Ascending aorta (tissue), 2 donors: Measurements from ENCODE around the gene GOSR2. TPM values are rescaled to one million over a fixed set of nuclear protein-coding genes. Genes with fewer than 3 reads are reported as not detected.

ENCODE experiments used
- DNase-seq, 2 donors: peaks; one replicate each; pipeline ENCODE4 v3.0.0-alpha.2; 2019; ENCODE audit warnings: low spot score in 2 of 2
- H3K27ac ChIP-seq, 2 donors: fragments of 200-600 bp; sonication (generic); one replicate each; pipeline ENCODE4 v1.5.1; 2016 to 2017; ENCODE audit warnings: mild to moderate bottlenecking in 1 of 2
- H3K27me3 ChIP-seq: fragments of 200-600 bp; sonication (generic); one replicate; pipeline ENCODE4 v1.5.1; 2017
- H3K36me3 ChIP-seq, 2 donors: fragments of 200-600 bp; sonication (generic); one replicate each; pipeline ENCODE4 v1.5.1; 2016
- H3K4me1 ChIP-seq, 2 donors: fragments of 200-600 bp; sonication (generic); one replicate each; pipeline ENCODE4 v1.5.1; 2016 to 2017; ENCODE audit warnings: mild to moderate bottlenecking in 1 of 2
- H3K4me3 ChIP-seq, 2 donors: fragments of 200-600 bp; sonication (generic); one replicate each; pipeline ENCODE4 v1.5.1; 2016 to 2017; ENCODE audit warnings: mild to moderate bottlenecking in 1 of 2
- H3K9me3 ChIP-seq, 2 donors: fragments of 200-600 bp; sonication (generic); one replicate each; pipeline ENCODE4 v1.5.1; 2016
- intact Hi-C: fragments of 100-400 bp; cut with DNase I; formaldehyde crosslinking; loops from one replicate; pipeline ENCODE4 v1.15.1; 2023
- total RNA-seq: library from RNA; depleted of rRNA; stranded (reverse); fragments of >200 nt; gene quantifications from one replicate; pipeline ENCODE4 v1.1.0, GENCODE V29; 2016
- TF ChIP-seq, protein P1 (sequence below), 3 experiments: fragments of 200-600 bp in 2 of 3; fragments of 450-650 bp in 1 of 3; sonication (generic) in 2 of 3; IDR thresholded peaks; one replicate each; pipeline ENCODE4 v1.5.1; 2016 to 2019; ENCODE audit warnings: antibody characterized with exemption in 3 of 3, mild to moderate bottlenecking in 1 of 3, moderate library complexity in 1 of 3

The GOSR2 gene
- total RNA-seq, 1 donor from 2014 or later, result 36.4 TPM

DNA sequence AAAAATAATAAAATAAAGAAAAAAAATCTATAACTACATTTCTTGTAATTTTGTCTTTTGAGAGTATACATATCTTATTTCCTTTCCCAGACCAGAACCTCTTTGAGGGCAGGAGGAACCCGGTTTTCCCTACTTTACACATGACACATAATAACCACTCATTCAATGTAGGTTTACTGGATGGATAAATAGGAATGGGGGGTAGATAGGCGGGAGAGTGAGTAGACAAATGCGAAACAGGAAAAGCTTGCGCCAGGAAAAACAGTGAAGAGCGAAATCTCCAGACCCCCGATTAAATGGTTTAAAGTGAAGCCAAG, 515 bp upstream of the GOSR2 start:
- no peak for DNase-seq
- TF ChIP-seq, protein P1, sequence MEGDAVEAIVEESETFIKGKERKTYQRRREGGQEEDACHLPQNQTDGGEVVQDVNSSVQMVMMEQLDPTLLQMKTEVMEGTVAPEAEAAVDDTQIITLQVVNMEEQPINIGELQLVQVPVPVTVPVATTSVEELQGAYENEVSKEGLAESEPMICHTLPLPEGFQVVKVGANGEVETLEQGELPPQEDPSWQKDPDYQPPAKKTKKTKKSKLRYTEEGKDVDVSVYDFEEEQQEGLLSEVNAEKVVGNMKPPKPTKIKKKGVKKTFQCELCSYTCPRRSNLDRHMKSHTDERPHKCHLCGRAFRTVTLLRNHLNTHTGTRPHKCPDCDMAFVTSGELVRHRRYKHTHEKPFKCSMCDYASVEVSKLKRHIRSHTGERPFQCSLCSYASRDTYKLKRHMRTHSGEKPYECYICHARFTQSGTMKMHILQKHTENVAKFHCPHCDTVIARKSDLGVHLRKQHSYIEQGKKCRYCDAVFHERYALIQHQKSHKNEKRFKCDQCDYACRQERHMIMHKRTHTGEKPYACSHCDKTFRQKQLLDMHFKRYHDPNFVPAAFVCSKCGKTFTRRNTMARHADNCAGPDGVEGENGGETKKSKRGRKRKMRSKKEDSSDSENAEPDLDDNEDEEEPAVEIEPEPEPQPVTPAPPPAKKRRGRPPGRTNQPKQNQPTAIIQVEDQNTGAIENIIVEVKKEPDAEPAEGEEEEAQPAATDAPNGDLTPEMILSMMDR (IDR thresholded peaks at IDR 0.05), result no peak
- Histone ChIP-seq H3K9me3 (no peaks in the 10 kb centered on the region), H3K4me1 (peaks cover 0 to 12% of the 10 kb centered on the region in 2 donors), H3K4me3 (peak overlapping the region; percentile 71 to 85), H3K27ac (peak overlapping the region; percentile 81 to 97), H3K36me3 (no peaks in the 10 kb centered on the region), H3K27me3 (no peaks in the 10 kb centered on the region)
- intact Hi-C loops, result no loop called here

DNA sequence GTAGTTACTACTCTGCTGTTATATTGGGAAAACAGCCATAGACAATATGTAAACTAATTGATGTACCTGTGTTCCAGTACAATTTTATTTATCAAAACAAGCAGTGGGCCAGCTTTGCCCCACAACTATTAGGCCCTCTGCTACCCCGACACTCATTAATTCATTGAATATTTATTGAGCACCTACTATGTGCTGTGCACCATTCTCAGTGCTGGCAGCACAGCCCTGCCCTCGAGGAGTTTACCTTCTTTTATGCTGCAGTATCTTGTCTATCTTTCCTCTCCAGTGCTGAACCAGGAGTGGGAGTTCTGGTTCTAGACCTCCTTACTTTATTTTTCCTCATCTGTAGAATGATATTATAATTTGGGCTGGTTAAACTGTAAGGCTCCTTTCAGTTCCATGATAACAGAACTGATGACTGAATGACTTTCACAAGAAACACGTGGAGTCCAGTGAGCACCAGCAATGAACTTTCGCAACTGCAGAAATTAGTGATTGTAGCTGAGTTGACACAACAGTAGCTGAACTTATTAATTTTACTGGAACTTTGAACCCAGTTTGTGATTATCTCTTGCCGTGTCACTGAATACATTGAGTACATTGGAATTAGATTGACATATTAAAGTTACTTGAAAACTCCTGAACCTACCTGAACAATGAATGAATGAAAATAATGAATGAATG, 2.4 kb downstream of the GOSR2 start:
- no peaks in the 10 kb centered on the region for H3K27me3 ChIP-seq
- no peak overlapping the region for H3K27ac ChIP-seq
- no peaks in the 10 kb centered on the region for H3K9me3 ChIP-seq
- DNase-seq, result no peak
- TF ChIP-seq, protein P1 (IDR thresholded peaks at IDR 0.05), result no peak
- H3K4me3 ChIP-seq, result no peak overlapping the region
- peaks cover 9 to 13% of the 10 kb centered on the region in 2 donors for H3K36me3 ChIP-seq
- intact Hi-C loops, result no loop called here
- peaks cover 0 to 12% of the 10 kb centered on the region in 2 donors for H3K4me1 ChIP-seq

DNA sequence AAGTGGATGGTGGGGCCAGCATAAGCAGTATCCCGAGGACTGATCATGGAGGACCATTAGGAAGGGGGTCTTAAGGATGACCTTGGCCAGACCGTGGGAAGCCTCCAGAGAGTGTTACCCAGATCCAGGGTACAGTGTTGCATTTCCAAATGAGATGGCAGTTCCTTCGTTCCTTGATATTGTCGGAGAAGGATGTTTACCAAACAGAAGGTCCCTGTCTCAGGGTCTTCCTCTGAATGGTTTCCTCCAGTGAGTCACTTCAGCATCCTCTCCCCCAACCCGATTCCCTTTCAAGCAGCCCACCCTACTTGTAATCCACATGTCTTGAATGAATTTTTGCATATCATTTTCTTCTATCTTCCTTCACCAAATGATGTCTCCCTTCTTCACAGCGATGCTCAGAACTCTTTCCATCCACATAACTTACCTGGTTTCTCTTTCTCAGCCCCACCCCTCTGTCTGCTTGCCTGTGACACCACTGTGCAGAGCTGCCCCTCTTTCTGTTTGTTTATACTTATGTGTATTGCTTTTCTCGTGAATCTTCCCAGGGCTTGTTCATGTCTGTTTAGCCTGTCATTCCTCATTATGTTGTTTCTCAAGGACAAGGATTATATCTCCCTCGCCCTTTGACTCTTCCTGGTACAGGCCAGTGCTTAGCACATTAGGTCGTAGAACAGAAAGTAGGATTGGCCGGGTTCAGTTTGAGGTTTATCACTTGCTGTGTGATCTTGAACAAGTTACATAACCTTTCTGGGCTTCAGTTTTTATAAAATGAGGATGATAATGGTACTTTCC, 5.7 kb downstream of the GOSR2 start:
- intact Hi-C loops, result no loop called here
- H3K36me3 ChIP-seq, result peaks cover 40 to 47% of the 10 kb centered on the region in 2 donors
- peaks cover 0 to 12% of the 10 kb centered on the region in 2 donors for H3K4me1 ChIP-seq
- no peaks in the 10 kb centered on the region for H3K9me3 ChIP-seq
- no peaks in the 10 kb centered on the region for H3K27me3 ChIP-seq
- DNase-seq, result no peak
- no peak overlapping the region for H3K27ac ChIP-seq
- H3K4me3 ChIP-seq, result no peak overlapping the region
- TF ChIP-seq, protein P1 (IDR thresholded peaks at IDR 0.05), result no peak

- DNase-seq, result no peak
- H3K9me3 ChIP-seq, result no peaks in the 10 kb centered on the region
- H3K4me1 ChIP-seq, result peaks cover 0 to 5% of the 10 kb centered on the region in 2 donors
- no peak overlapping the region for H3K27ac ChIP-seq
- peaks cover 48 to 54% of the 10 kb centered on the region in 2 donors for H3K36me3 ChIP-seq
- intact Hi-C loops, result no loop called here
- no peaks in the 10 kb centered on the region for H3K27me3 ChIP-seq
- TF ChIP-seq, protein P1 (IDR thresholded peaks at IDR 0.05), result no peak
- H3K4me3 ChIP-seq, result no peak overlapping the region
Observed at GRCh38 chr17:46929413-46929812, 6.5 kb downstream of the GOSR2 start.

DNA sequence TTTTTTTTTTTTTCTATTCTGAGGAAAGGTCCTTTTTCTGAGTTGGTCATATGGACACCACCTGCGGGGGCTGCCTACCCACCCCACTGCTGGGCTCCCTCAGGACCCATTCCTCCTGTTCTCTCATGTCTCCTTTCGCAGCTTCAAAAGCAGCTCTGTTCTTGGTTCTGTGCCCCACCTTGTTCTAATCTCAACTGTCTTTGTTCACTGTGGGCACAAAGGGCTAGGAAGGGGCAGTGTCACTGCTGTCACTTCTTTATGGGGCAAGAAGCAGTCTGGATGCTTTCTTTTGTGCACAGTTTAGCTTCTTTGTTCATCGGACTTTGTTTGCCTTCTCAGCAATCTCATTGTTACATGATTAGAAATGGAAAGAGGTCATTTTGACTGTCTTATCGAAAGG, 7.1 kb downstream of the GOSR2 start:
- Histone ChIP-seq H3K27ac (no peak overlapping the region), H3K27me3 (no peaks in the 10 kb centered on the region), H3K4me3 (no peak overlapping the region), H3K36me3 (peaks cover 54 to 61% of the 10 kb centered on the region in 2 donors), H3K4me1 (no peaks in the 10 kb centered on the region), H3K9me3 (no peaks in the 10 kb centered on the region)
- TF ChIP-seq, protein P1 (IDR thresholded peaks at IDR 0.05), result no peak
- intact Hi-C loops, result no loop called here
- DNase-seq, result no peak
